PC-9 (cell line): ENCODE data around the gene PUM1.

Experiments
- CTCF ChIP-seq: fragments of 200-600 bp; sonication (generic); conservative IDR thresholded peaks from 2 replicates; pipeline ENCODE4 v1.6.1; 2017; ENCODE audit warnings: mixed run types, antibody characterized with exemption, mild to moderate bottlenecking, moderate library complexity
- EZH2 ChIP-seq: fragments of 200-600 bp; sonication (generic); IDR thresholded peaks from 2 replicates; pipeline ENCODE4 v1.8.0; 2017; ENCODE audit warnings: antibody characterized with exemption, low read depth

- no peak for TF ChIP-seq CTCF
- TF ChIP-seq EZH2 = no peak
Measured at GRCh38 chr1:30883389-30884172, 181.9 kb downstream of the PUM1 start.
